H1 (cell line): ENCODE measurements around the gene FLCN.

Experiments used
- POLR2A ChIP-seq, 2 experiments: IDR thresholded peaks; 1 replicate in 1 of 2; 2 replicates in 1 of 2; pipeline ENCODE4 v1.6.1; 2011; ENCODE audit warnings: low read depth in 2 of 2, low read length in 2 of 2, mild to moderate bottlenecking in 2 of 2; ENCODE audit errors: control extremely low read depth in 1 of 2
- TCF12 ChIP-seq: IDR thresholded peaks from 2 replicates; pipeline ENCODE4 v1.6.1; 2011; ENCODE audit warnings: low read depth, mild to moderate bottlenecking, low read length
- TF ChIP-seq, protein P1 (sequence below), 3 experiments: IDR thresholded peaks; 1 replicate in 2 of 3; 2 replicates in 1 of 3; pipeline versions ENCODE4 v1.5.1 to v1.6.1; 2011; ENCODE audit warnings: low read length in 3 of 3, mild to moderate bottlenecking in 3 of 3, inconsistent platforms in 2 of 3, low read depth in 1 of 3, moderate library complexity in 1 of 3; ENCODE audit not compliant: insufficient read depth in 1 of 3; ENCODE audit errors: control extremely low read depth in 1 of 3

GRCh38 chr17:17217995-17218394 lies 19.0 kb downstream of the FLCN start:
- TF ChIP-seq POLR2A (IDR thresholded peaks at IDR 0.05; ENCODE audit: control extremely low read depth in 1 of 2, low read depth in 2 of 2, low read length in 2 of 2) (no peak), TCF12 (no peak)
- TF ChIP-seq, protein P1, sequence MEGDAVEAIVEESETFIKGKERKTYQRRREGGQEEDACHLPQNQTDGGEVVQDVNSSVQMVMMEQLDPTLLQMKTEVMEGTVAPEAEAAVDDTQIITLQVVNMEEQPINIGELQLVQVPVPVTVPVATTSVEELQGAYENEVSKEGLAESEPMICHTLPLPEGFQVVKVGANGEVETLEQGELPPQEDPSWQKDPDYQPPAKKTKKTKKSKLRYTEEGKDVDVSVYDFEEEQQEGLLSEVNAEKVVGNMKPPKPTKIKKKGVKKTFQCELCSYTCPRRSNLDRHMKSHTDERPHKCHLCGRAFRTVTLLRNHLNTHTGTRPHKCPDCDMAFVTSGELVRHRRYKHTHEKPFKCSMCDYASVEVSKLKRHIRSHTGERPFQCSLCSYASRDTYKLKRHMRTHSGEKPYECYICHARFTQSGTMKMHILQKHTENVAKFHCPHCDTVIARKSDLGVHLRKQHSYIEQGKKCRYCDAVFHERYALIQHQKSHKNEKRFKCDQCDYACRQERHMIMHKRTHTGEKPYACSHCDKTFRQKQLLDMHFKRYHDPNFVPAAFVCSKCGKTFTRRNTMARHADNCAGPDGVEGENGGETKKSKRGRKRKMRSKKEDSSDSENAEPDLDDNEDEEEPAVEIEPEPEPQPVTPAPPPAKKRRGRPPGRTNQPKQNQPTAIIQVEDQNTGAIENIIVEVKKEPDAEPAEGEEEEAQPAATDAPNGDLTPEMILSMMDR (IDR thresholded peaks at IDR 0.05; ENCODE audit: control extremely low read depth in 1 of 3, insufficient read depth in 1 of 3, low read depth in 1 of 3, low read length in 3 of 3), result no peak
